DOHH2 (cell line): ENCODE measurements around the gene RBM28.

Experiments used
- EZH2phosphoT487 ChIP-seq: fragments of 200-600 bp; sonication (generic); IDR thresholded peaks from 2 replicates; pipeline ENCODE4 v1.6.1; 2017; ENCODE audit warnings: borderline replicate concordance, mild to moderate bottlenecking, antibody characterized with exemption, low read length, moderate library complexity, mixed read lengths
- TF ChIP-seq, protein P1 (sequence below): fragments of 200-600 bp; sonication (generic); IDR thresholded peaks from one replicate; pipeline ENCODE4 v1.5.1; 2014; ENCODE audit warnings: antibody characterized with exemption, mild to moderate bottlenecking, low read depth, low read length; ENCODE audit not compliant: poor library complexity, severe bottlenecking

DNA sequence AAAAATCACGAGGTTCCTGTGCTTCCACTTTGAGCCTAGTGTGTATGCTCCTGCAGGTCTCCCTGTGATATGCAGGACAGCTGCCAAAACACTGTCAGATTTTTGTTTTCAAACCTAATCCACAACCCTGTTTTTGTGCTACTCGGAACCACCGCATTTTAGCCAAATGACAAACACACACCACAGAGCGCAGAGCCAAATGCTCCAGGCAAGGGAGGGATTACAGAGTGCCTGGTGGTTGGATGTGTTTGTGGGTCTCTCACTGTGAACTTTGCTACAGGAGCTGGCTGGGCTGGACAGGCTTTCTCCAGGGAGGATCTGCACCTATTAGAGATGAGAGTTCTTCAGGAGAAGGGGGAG is 5.7 kb upstream of the RBM28 start:
- TF ChIP-seq, protein P1, sequence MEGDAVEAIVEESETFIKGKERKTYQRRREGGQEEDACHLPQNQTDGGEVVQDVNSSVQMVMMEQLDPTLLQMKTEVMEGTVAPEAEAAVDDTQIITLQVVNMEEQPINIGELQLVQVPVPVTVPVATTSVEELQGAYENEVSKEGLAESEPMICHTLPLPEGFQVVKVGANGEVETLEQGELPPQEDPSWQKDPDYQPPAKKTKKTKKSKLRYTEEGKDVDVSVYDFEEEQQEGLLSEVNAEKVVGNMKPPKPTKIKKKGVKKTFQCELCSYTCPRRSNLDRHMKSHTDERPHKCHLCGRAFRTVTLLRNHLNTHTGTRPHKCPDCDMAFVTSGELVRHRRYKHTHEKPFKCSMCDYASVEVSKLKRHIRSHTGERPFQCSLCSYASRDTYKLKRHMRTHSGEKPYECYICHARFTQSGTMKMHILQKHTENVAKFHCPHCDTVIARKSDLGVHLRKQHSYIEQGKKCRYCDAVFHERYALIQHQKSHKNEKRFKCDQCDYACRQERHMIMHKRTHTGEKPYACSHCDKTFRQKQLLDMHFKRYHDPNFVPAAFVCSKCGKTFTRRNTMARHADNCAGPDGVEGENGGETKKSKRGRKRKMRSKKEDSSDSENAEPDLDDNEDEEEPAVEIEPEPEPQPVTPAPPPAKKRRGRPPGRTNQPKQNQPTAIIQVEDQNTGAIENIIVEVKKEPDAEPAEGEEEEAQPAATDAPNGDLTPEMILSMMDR, result no peak
- no peak for TF ChIP-seq EZH2phosphoT487
